ENCODE results near the gene FZD1.

- TF ChIP-seq CTCF (IDR thresholded peaks at IDR 0.05) (no peak), EZH2 (IDR thresholded peaks at IDR 0.05) (no peak)
These were observed 30.5 kb downstream of the FZD1 start for GRCh38 chr7:91294639-91295220.

Data from neural progenitor cell (in vitro differentiated cells).